HG03354 (cell line): ENCODE results near the gene ANO9.
A peak's percentile ranks its signal among the peaks of the same experiment; 100 is the strongest.
"Not testable (repeated sequence)": the region's sequence is repeated elsewhere in the genome, so short reads cannot be mapped to it uniquely, and the experiment has no call there.

Source experiments
- ATAC-seq: cut with Tn5 transposase; IDR thresholded peaks from one replicate; pipeline ENCODE4 v1.9.1; 2021; ENCODE audit warnings: mild to moderate bottlenecking; ENCODE audit not compliant: unreplicated experiment, poor library complexity, severe bottlenecking

ANO9 gene

GRCh38 chr11:418343-419247 lies 23.2 kb downstream of the ANO9 start:
- no peak for ATAC-seq

GRCh38 chr11:417652-418342 lies 24.0 kb downstream of the ANO9 start:
- ATAC-seq, result no peak

- no peak for ATAC-seq
These were observed 24.8 kb downstream of the ANO9 start for GRCh38 chr11:416757-417621.

- ATAC-seq, result no peak
These were observed 25.6 kb downstream of the ANO9 start for GRCh38 chr11:416051-416756.

- no peak for ATAC-seq
These were observed 26.2 kb downstream of the ANO9 start for GRCh38 chr11:415640-416041.

- ATAC-seq, result no peak
These were observed 27.4 kb downstream of the ANO9 start for GRCh38 chr11:414318-414857.

GRCh38 chr11:413120-414081 lies 28.4 kb downstream of the ANO9 start:
- ATAC-seq, result no peak

- ATAC-seq, result no peak
These were observed 29.1 kb downstream of the ANO9 start for GRCh38 chr11:412641-413119.

- ATAC-seq, result not testable (repeated sequence)
These were observed 30.3 kb downstream of the ANO9 start for GRCh38 chr11:411520-411919.

GRCh38 chr11:410711-411110 lies 31.1 kb downstream of the ANO9 start:
- not testable (repeated sequence) for ATAC-seq

GRCh38 chr11:409600-410483 lies 32.0 kb downstream of the ANO9 start:
- no peak for ATAC-seq

- ATAC-seq, result no peak
These were observed 32.7 kb downstream of the ANO9 start for GRCh38 chr11:409008-409599.

GRCh38 chr11:408154-409007 lies 33.4 kb downstream of the ANO9 start:
- ATAC-seq, result no peak

GRCh38 chr11:407651-408123 lies 34.1 kb downstream of the ANO9 start:
- ATAC-seq, result peak; percentile 4

- peak; percentile 82 for ATAC-seq
These were observed 34.8 kb downstream of the ANO9 start for GRCh38 chr11:406796-407650.
